Forelimb muscle (tissue), 1 donor: ENCODE results near the gene SNAP47. TPM values are rescaled to one million over a fixed set of nuclear protein-coding genes. Genes with fewer than 3 reads are reported as not detected.

ENCODE experiments used
- DNase-seq: peaks from one replicate; pipeline ENCODE4 v3.0.0-alpha.2; 2013; ENCODE audit warnings: low read depth
- polyA plus RNA-seq: library from polyadenylated mRNA; unstranded; fragments of 120-200 nt; gene quantifications from one replicate; pipeline ENCODE4 v1.2.1, GENCODE V29; 2013; ENCODE audit not compliant: insufficient read length

The SNAP47 gene
- polyA plus RNA-seq, 1 donor, result 32.2 TPM

GRCh38 chr1:227767401-227768124 lies 32.3 kb downstream of the SNAP47 start:
- no peak for DNase-seq

GRCh38 chr1:227768125-227768439 lies 32.8 kb downstream of the SNAP47 start:
- no peak for DNase-seq

GRCh38 chr1:227768640-227769039 lies 33.4 kb downstream of the SNAP47 start:
- DNase-seq, result no peak

GRCh38 chr1:227769047-227769935 lies 34.1 kb downstream of the SNAP47 start:
- DNase-seq, result no peak

GRCh38 chr1:227769936-227770494 lies 34.8 kb downstream of the SNAP47 start:
- DNase-seq, result no peak

GRCh38 chr1:227770812-227771211 lies 35.6 kb downstream of the SNAP47 start:
- DNase-seq, result no peak

- no peak for DNase-seq
These were observed 36.1 kb downstream of the SNAP47 start for GRCh38 chr1:227771326-227771725.

GRCh38 chr1:227771771-227772170 lies 36.5 kb downstream of the SNAP47 start:
- no peak for DNase-seq

GRCh38 chr1:227773558-227773957 lies 38.3 kb downstream of the SNAP47 start:
- no peak for DNase-seq

- no peak for DNase-seq
These were observed 39.0 kb downstream of the SNAP47 start for GRCh38 chr1:227774051-227774731.

- no peak for DNase-seq
These were observed 39.8 kb downstream of the SNAP47 start for GRCh38 chr1:227774821-227775661.

- DNase-seq, result no peak
These were observed 40.6 kb downstream of the SNAP47 start for GRCh38 chr1:227775841-227776240.

GRCh38 chr1:227776331-227776771 lies 41.1 kb downstream of the SNAP47 start:
- DNase-seq, result no peak

GRCh38 chr1:227777156-227777555 lies 41.9 kb downstream of the SNAP47 start:
- DNase-seq, result no peak

GRCh38 chr1:227777646-227778045 lies 42.4 kb downstream of the SNAP47 start:
- DNase-seq, result no peak

- no peak for DNase-seq
These were observed 43.2 kb downstream of the SNAP47 start for GRCh38 chr1:227778401-227778947.

- no peak for DNase-seq
These were observed 43.8 kb downstream of the SNAP47 start for GRCh38 chr1:227779021-227779441.

- no peak for DNase-seq
These were observed 44.5 kb downstream of the SNAP47 start for GRCh38 chr1:227779685-227780084.

- no peak for DNase-seq
These were observed 45.1 kb downstream of the SNAP47 start for GRCh38 chr1:227780101-227781044.
